Hippocampal formation (tissue), 2 donors: ENCODE data around the gene TELO2.

Source experiments
- DNase-seq, 2 donors: peaks; one replicate each; lab custom pipeline; 2025; lab: John Stamatoyannopoulos, UW

Gene TELO2

DNA sequence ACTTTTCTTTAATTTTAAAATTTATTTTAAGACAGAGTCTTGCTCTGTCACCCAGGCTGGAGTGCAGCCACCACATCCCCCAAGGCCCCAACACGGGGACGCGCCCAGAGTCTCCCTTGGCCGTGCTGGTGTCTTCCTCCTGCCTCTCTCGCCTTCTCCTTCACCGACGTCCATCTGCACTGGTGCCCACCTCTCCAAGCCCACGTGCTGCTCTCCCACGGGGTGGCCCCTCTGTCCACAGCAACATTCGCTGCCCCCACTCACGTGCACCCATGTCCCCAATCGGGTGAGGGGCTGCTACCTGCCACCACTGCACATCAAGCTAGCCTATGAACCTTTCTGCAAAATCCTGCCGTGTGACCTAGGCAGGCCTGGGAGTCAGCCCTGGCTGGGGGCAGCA, 43.4 kb downstream of the TELO2 start:
- DNase-seq: no peak

DNA sequence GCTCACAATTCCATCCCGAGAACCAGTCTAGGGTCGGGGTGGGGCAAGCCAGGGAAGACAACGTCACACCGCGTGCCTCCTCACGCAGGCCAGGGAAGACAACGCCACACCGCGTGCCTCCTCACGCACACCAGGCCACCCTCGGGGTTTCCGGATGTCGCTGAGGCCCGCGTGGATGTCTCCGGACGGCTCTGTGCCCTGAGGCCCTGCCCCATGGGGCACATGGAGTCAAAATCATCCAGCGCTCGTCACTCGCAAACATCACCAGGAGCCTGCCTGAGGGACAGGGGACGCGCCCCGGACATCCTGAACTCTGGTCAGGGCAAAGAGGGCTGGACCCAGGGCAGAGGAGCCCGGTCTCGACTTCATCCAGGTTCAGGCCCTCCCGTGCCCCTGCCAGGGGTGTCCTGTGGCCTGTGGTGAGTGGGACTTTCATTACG, 44.0 kb downstream of the TELO2 start:
- no peak for DNase-seq

DNA sequence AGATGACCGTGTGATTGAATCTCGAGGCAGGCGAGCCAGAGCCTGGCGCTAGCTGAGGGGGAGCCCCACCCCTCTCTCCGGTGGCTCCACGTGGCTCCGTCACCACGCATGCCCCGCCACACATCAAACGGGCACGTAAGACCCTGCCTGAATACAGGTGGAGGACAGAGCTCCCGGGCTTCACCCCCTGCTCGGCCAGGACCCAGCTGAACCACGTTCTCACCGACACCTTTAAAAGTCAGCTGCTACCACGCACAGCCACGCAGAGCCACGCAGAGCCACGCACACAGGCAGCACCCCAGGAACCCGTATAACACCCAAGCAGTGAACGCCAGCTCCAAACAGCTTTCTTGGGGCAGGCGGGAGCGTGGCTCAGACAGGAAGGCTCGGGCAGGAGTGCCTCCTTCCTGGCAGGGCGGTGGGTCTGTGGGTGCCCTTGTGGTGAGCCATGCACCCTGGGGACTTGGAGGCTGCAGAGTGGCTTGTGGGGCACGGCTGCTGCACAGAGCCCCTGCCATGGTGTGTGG, 44.7 kb downstream of the TELO2 start:
- no peak for DNase-seq

DNA sequence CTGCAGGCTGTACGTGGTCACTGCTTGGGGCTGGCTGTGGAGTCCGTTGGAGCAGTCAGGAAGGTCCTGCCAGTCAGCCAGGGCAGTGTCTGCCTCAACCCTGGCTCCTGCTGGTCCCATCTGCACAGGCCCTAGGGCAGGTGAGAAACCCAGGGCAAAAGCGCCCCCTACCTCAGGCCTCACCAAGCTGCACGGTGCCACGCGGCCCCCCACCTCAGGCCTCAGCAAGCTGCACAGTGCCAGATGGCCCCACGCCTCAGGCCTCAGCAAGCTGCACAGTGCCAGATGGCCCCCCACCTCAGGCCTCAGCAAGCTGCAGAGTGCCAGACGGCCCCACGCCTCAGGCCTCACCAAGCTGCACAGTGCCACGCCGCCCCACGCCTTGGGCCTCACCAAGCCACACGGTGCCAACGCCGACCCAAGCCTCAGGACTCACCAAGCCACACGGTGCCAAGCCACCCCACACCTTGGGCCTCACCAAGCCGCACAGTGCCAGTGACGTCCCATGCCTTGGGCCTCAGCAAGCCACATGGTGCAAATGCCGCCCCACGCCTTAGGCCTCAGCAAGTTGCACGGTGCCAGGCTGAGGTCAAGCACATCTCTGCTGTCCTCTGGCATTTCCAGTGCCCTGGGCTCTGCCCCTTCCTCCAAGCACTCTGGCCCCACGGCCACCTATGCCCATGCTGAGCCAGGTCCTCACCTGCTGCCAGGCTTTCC, 45.8 kb downstream of the TELO2 start:
- no peak for DNase-seq

DNA sequence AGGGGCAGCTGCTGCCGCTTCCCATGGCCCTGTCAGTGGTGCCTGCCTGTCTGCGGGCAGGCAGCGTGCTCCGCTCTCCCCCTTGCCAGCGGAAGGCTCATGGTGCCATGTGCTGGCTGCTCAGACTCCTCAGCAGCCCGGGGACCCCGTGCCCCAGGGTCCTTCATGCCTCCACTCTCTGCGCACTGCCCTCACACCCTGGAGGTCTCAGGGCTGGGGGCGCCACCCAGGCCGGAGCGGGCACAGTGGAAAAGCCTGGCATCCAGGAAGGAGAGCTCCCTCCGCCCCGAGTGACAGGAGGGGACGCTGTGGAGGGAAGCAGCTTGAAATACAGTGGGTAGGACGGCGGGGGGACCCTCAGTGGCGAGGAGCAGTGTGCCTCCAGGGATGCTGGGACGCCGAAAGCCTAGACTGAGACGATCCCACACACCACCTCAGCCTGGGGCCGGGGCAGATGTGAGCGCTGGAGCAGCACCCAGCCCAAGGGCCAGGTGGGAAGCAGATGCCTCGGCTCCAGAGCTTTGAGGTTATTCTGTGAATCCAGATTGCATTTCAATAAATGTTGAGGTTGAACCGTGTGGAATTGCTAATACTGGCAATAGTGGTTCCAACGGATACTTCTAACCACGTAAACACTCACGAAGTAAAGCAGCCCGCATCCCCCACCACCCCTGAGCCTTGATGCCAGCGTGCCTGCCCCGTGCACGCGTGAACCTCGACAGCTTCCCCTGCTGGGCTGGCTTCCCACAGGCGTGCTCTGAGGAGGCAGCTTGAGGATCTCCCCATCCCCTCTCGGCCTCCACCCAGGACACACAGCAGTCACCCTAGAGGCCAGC, 46.8 kb downstream of the TELO2 start:
- DNase-seq: no peak

DNA sequence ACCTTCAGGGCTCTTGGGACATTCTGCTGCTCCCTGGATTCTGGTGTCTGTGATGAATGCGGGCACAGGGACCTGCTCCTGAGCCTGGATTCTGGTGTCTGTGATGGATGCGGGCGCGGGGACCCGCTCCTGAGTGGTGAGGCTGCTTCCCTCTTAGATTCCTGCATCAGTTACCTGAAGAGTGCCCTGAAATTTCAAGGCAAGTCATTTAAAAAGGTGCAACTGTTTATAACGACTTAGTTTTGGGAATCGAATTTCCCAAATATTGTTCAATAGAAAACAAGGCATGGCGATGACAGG, 47.3 kb downstream of the TELO2 start:
- DNase-seq: no peak

DNA sequence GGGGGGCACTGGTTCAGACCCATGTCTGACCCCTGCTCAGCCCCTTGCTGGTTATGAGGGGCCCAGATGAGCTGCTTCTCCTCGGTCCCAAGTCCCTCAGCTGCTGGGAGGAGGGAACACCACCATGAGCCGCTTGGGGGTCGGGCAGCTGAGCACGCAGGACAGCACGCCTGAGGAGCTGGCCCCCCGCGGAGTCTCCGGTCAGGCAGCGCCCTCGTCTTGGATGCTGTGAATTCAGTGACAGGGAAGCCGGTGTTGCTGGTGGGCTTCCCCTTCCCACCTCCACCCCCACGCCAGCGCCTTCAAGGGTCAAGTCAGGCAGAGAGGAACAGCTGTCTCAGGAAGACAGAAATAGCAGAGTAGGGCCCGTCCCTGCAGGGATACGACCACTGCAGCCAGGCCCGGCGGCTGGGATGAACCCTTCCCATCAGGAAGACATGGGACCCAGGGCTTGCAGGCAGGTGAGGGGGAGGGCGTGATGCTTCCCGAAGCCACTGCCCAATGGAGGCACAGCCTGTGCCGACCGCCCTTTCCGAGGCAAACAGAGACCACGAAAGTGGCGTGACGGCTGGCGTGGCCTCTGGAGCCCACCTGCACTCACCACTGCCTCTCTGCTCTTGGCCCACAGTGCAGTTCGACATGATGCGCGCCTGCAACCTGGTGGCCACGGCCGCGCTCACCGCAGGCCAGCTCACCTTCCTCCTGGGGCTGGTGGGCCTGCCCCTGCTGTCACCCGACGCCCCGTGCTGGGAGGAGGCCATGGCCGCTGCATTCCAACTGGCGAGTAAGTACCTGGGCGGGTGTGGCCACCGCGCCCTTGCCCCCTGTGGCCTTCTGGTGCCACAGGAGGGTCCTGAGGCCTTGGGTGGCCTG, 48.4 kb downstream of the TELO2 start:
- no peak for DNase-seq

DNA sequence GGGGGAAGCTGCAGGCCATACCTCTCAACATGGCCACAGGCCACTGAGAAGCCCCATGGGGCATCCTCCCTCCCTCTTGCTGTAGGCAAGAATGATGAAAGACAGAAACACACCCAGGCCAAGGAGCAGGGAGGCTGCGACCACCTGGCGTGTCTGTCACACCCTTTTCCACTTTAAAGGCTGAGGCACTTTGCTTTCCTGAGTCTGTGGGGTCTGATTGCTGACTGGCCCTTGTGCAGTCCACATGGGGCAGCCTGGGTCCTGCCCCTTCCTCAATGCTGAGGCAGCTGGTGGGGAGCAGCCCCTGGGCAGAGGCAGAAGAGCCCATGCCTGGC, 49.0 kb downstream of the TELO2 start:
- no peak for DNase-seq

DNA sequence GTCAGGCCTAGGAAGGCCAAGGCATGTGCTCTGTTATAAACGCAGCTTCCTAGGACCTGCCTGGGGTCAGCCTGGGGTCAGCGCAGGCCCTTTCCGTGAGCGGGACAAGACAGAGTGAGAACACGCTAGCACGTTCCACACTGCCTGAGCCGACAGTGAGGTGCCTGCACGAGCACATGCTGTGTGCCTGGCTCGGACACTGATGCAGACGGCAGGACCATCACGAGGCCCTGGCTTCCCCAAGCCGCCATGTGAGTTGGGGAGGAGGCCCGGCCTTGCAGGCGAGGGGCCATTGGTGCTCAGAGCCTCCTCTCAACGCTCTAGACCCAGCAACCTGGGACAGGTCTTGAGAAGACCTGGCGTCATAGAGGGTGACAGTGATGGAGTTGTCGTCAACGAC, 49.4 kb downstream of the TELO2 start:
- DNase-seq: no peak

DNA sequence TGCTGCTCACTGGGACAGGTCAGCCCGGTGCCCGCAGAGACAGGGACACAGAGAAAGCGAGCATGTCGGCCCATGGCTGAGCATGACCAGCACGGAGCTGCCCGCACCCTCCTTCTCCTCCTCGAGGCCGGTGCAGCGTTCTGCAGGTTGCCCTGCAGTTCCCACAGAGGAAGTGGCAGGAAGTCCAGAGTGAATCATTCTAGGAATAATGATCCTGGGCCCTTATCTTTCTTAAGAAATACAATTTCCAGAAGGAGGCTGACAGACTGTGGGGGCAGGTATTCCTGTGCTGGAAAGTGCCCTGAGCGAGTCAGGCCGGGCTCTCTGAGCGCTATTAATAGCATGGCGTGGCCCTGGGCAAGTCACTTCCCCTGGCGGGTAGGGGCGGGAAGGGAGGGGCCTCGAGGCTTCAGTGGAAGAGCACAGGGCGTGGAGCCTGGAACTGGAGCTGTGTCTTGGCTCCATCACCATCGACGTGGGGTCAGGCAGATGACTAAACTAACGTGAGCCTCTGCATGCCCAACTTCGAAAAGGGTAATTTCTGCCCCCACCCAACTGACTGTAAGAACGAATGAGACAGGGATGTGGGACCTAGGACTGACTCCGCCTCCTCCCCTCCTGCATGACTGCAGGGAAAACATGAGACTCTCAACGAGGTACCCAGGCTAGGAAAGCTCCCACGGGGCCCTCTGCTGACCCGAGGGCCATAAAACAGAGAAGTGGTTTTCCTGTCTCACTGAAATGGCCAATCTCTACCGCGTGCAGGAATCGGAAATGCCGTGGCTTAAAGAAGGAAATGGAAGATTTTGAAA, 50.1 kb downstream of the TELO2 start:
- DNase-seq: no peak

DNA sequence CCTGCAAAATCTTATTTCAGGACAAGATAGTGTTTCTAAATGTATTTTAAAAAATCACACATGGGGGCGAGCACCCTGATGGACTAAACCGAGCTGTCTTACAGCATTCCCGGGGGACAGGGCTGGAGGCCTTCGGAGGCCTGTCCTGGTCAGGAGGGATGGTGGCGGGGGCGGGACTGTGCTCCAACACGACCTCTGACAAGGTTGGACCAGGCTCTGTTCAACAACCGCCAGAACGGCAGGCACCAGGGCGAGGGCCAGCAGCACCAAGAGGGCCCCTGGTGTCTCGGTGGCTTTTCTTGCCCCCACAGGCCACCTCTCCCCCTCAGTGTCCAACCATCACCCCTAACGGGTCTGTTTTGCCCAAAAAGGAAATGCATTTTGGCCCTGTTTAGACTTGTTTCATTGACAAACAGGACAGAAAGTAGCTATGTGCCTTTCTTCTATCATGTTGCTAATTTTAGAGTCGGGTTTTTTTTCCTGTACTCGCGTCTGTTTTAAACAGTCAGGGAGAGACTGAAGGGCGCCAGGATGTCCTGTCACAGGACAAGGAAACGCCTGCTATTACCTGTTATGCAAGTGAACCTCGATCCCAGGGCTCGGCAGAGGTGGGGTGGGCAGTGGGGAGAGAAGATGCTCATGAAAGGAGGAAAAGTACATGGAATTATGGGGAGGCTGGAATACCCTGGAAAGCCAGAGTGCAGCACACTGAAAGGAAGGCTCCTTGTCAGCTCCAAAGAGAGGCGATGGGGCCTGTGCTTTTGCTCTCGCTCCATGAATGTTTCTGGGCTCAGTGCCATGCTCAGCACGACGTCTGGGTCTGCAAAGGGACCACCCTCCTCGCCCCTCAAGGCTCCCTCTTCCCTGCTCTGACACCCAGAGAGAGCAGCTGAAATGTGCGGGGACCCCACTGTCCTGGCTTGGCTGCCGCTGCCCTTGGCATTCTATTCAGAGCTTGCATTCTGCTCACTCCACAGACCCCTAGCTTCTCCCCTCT, 52.2 kb downstream of the TELO2 start:
- DNase-seq: no peak

DNA sequence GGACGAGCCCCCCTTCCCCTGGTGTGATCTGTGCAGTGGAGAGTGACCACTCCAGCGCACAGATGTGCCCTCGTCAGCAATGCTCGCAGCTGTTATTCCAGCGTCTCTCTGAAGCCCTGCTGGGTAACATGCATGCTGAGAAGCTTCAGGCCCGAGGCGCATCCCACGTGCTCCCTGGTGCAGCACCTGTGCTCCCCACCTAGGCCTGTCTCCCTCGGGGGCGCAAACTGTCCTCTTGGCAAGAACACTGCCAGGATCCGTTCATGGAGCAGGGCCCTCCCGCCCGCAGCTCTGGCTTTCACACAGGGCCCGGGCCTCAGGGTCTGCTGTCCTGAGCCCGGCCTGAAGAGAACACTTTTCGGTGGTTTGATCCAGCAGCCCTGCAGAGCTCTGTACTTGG, 53.3 kb downstream of the TELO2 start:
- DNase-seq: no peak

DNA sequence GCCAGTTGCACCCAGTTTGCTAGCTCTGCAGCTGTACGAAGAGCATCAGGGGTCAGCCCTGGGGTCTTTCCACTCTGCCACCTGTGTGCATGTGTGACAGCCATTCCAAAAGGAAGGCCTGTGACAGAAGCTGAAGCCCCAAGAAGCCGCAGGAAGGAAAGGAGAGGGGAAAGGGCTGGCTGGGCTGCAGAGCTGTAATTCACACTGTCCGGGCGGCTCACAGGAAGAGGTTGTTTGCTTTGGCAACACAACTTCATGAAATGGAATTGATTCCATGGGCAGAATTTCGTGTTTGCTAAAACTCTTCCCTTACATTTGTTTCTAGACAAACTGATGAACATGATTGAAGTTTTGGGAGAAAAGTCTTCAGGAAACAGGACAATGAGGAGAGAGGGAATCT, 55.1 kb downstream of the TELO2 start:
- no peak for DNase-seq

DNA sequence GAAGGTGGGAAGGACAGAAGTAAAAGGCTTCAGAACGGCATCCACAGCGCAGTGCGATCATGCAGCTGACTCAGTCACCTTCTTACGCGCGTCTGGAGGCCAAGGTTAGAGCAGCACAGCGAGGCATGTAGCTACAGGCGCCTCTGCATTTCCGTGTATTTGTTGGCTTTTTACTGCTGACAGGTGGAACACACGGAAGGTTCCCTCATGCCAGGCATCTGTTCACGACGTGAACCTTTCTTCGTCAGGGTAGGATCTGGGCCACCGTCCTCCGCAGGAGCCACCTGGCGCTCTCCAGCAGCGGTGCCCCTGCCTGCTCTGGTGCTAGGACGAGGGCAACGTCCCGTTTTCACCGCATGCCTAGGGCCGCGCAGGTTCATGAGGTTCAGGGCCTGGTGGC, 55.6 kb downstream of the TELO2 start:
- no peak for DNase-seq

DNA sequence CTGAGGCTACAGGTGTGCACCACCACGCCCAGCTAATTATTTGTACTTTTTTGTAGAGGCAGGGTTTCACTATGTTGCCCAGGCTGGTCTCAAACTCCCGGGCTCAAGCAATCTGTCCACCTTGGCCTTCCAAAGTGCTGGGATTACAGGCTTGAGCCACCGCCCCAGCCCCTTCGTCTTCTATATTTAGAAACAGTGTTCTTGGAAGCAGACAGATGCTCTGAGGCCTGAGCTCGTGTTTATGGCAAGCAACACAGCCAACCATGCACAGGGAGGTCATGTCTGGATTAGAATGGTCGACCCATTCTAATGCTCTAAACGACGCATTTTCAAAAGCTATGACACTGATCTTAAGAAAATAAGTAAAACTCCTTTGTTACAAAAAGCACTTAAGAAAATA, 56.9 kb downstream of the TELO2 start:
- no peak for DNase-seq

DNA sequence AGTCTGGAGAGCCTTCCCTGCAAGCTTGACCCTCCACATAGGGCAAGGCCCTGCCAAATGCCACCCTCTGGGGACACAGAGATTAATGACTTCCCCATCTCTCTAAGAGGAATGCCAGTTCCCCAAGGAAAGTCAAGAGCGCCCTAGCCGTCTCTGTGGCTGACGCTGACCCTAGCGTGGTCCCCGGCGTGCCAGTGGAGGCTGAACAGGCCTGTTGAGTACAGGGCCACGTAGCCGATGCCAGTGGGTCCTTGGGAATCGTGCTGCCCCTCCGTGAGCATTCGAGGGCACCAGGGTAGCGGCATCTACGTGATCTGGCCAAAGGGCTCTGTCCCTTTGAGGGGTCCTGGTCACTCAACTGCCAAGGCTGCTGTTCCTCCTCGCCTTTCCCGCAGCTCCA, 57.5 kb downstream of the TELO2 start:
- DNase-seq: no peak

DNA sequence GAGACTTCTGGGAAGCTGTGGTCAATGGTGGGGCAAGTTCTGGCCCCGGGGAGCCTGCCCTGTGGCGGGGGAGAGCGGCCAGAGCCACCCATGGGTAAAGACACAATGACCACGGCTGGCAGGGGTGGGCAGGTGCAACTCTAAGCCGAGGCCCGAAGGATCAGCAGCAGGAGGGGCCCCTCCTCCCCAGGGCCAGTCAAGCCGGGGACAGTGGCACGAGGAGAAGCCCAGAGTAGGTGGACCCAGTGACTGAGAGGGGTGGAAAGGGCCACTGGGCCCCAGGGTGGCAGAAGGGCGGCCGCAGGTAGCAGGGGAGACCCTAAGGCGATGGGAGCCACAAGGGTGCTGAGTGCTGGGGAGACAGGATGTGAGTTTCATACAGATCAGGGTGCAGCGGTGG, 58.0 kb downstream of the TELO2 start:
- no peak for DNase-seq

DNA sequence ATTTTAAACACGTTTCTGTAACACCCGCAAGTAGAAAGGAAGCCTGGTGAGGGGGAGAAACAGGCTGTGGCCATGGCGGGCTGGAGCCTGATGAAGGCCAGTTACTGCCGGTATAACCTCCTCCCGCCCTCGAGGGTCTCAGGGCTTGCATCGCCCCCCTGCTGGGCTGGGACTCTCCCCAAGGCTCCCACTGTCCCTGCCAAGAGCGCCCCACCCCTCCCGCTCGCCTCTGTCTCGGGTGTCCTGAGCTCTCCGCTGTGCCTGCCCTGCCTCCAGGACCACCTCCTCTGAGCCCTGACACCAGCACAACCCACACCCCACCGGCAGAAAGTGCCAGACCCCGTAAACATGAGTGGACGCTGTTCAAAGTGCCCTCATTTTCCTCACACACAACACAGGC, 59.0 kb downstream of the TELO2 start:
- no peak for DNase-seq

DNA sequence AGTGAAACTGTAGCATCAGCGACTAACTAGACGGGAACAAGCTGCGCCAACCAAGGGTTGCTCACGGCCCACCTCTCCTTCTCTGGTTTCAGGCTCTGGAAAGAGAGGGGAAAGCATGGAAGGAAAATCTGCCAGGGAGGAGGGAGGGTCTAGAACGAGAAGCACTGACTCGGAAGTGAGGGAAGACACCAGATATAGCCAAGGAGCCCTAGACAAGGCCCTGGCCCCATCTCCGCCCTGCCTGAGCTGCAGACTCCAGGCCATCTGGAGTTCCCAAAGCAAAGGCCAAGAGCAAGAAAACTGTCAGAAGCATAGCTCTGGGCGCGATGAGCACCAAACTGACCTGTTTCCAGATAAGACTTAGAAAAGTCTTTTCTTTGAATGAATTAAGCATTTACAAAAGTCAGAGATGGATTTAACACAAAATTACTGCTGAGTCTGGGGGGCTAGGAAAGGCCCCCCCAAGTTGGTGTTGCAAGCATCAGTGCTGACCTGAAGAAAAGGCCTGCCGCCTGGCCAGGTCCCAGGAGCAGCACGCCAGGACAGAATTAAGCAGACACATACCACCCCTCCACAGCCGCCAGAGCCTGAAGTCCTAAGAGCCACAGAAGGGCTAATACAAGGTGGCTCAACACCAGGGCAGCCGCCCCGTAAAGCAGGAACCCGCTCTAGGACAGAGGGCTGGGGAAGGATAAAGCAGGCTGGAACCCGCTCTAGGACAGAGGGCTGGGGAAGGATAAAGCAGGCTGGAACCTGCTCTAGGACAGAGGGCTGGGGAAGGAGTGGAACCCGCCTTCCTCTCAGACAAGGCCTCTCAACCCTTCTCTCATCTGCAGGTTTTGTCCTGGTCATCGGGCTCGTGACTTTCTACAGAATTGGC, 61.0 kb downstream of the TELO2 start:
- no peak for DNase-seq
